ENCODE measurements around the gene ZNF394. TPM values are rescaled to one million over a fixed set of nuclear protein-coding genes. Genes with fewer than 3 reads are reported as not detected.

The ZNF394 gene
- total RNA-seq, 1 experiment from 2014 or later = 20.6 TPM

GRCh38 chr7:99449326-99449725 is 50.8 kb downstream of the ZNF394 start:
- no peak for TF ChIP-seq CTCF (IDR thresholded peaks at IDR 0.05; ENCODE audit: unreplicated experiment)
- Mint-ChIP-seq H3K4me3 (ENCODE audit: unreplicated experiment) (no peak overlapping the region), H3K4me1 (ENCODE audit: insufficient read depth, unreplicated experiment) (no peaks in the 10 kb centered on the region), H3K9me3 (ENCODE audit: unreplicated experiment) (no peaks in the 10 kb centered on the region), H3K27me3 (ENCODE audit: insufficient read depth, unreplicated experiment) (no peaks in the 10 kb centered on the region), H3K36me3 (ENCODE audit: insufficient read depth, unreplicated experiment) (peaks cover 79% of the 10 kb centered on the region), H3K27ac (ENCODE audit: low read depth, unreplicated experiment) (no peak overlapping the region)
- ChIA-PET CTCF (interaction anchor here (0.6 kb wide), 2 partner anchors 77 to 502 kb away, joined by 3 read pairs; no protein-coding TSS in a partner anchor), POLR2A (interaction anchor here (1.3 to 2.2 kb wide), 3 partner anchors 11 to 17 kb away, joined by 3 to 7 read pairs (median 4); partner anchors contain the start of genes ATP5MF, CPSF4 and PTCD1)
- intact Hi-C loops (cut with micrococcal nuclease) = no loop called here
- DNase-seq (ENCODE audit: unreplicated experiment) = no peak
- no TSS peak for BruUV-seq (replicated peaks)

GRCh38 chr7:99448855-99449254 is 51.2 kb downstream of the ZNF394 start:
- CTCF ChIA-PET = interaction anchor here (0.6 kb wide), 1 partner anchor 78 kb away, joined by 3 read pairs; no protein-coding TSS in a partner anchor
- no peak overlapping the region for H3K4me3 Mint-ChIP-seq (ENCODE audit: unreplicated experiment)

GRCh38 chr7:99447943-99448342 is 52.1 kb downstream of the ZNF394 start:
- no peak overlapping the region for H3K27ac Mint-ChIP-seq (ENCODE audit: low read depth, unreplicated experiment)
- CTCF ChIA-PET = interaction anchor here (0.7 kb wide), 1 partner anchor 293 kb away, joined by 3 read pairs; no protein-coding TSS in a partner anchor

More at GRCh38 chr7:99448855-99449254, 51.2 kb downstream of the ZNF394 start:
- no peak for TF ChIP-seq CTCF (IDR thresholded peaks at IDR 0.05; ENCODE audit: unreplicated experiment)
- H3K4me1 Mint-ChIP-seq (ENCODE audit: insufficient read depth, unreplicated experiment) = no peaks in the 10 kb centered on the region
- H3K27me3 Mint-ChIP-seq (ENCODE audit: insufficient read depth, unreplicated experiment) = no peaks in the 10 kb centered on the region
- H3K9me3 Mint-ChIP-seq (ENCODE audit: unreplicated experiment) = no peaks in the 10 kb centered on the region
- no peak overlapping the region for H3K27ac Mint-ChIP-seq (ENCODE audit: low read depth, unreplicated experiment)
- peaks cover 81% of the 10 kb centered on the region for H3K36me3 Mint-ChIP-seq (ENCODE audit: insufficient read depth, unreplicated experiment)
- BruUV-seq (replicated peaks) = no TSS peak
- POLR2A ChIA-PET = interaction anchor here (2.2 kb wide), 1 partner anchor 10 kb away, joined by 7 read pairs; the partner anchor contains the start of genes CPSF4 and PTCD1
- no peak for DNase-seq (ENCODE audit: unreplicated experiment)
- intact Hi-C loops (cut with micrococcal nuclease) = no loop called here

GRCh38 chr7:99446096-99446495 is 54.0 kb downstream of the ZNF394 start:
- no peak overlapping the region for H3K27ac Mint-ChIP-seq (ENCODE audit: low read depth, unreplicated experiment)
- no peaks in the 10 kb centered on the region for H3K27me3 Mint-ChIP-seq (ENCODE audit: insufficient read depth, unreplicated experiment)
- no peak for DNase-seq (ENCODE audit: unreplicated experiment)
- no peak for TF ChIP-seq CTCF (IDR thresholded peaks at IDR 0.05; ENCODE audit: unreplicated experiment)
- H3K4me1 Mint-ChIP-seq (ENCODE audit: insufficient read depth, unreplicated experiment) = peaks cover 5% of the 10 kb centered on the region
- CTCF ChIA-PET = no interaction called here
- no peak overlapping the region for H3K4me3 Mint-ChIP-seq (ENCODE audit: unreplicated experiment)
- POLR2A ChIA-PET = no interaction called here
- peaks cover 91% of the 10 kb centered on the region for H3K36me3 Mint-ChIP-seq (ENCODE audit: insufficient read depth, unreplicated experiment)
- intact Hi-C loops (cut with micrococcal nuclease) = no loop called here
- no TSS peak for BruUV-seq (replicated peaks)
- no peaks in the 10 kb centered on the region for H3K9me3 Mint-ChIP-seq (ENCODE audit: unreplicated experiment)

More at GRCh38 chr7:99447943-99448342, 52.1 kb downstream of the ZNF394 start:
- Mint-ChIP-seq H3K27me3 (ENCODE audit: insufficient read depth, unreplicated experiment) (no peaks in the 10 kb centered on the region), H3K9me3 (ENCODE audit: unreplicated experiment) (no peaks in the 10 kb centered on the region), H3K4me3 (ENCODE audit: unreplicated experiment) (no peak overlapping the region), H3K4me1 (ENCODE audit: insufficient read depth, unreplicated experiment) (no peaks in the 10 kb centered on the region), H3K36me3 (ENCODE audit: insufficient read depth, unreplicated experiment) (peaks cover 85% of the 10 kb centered on the region)
- DNase-seq (ENCODE audit: unreplicated experiment) = peak; percentile 34
- BruUV-seq (replicated peaks) = no TSS peak
- no peak for TF ChIP-seq CTCF (IDR thresholded peaks at IDR 0.05; ENCODE audit: unreplicated experiment)
- intact Hi-C loops (cut with micrococcal nuclease) = no loop called here
- POLR2A ChIA-PET = interaction anchor here (2.2 kb wide), 1 partner anchor 9 kb away, joined by 7 read pairs; the partner anchor contains the start of genes CPSF4 and PTCD1

Other genes with a start within 250 kb of the ZNF394 start
- gene MYH16, start 227.4 kb downstream of the ZNF394 start, total RNA-seq (2022) = 0.33 TPM in 1 of 2 replicates, not detected in the other
- 149 and 180 TPM in 2 replicates for gene ARPC1A, start 174.4 kb downstream of the ZNF394 start, total RNA-seq (2022)
- gene ARPC1B, start 125.6 kb downstream of the ZNF394 start, total RNA-seq (2022) = 174 and 192 TPM in 2 replicates
- 155 and 200 TPM in 2 replicates for gene PDAP1, start 91.7 kb downstream of the ZNF394 start, total RNA-seq (2022)
- gene BUD31, start 91.3 kb downstream of the ZNF394 start, total RNA-seq (2022) = 224 and 262 TPM in 2 replicates
- gene PTCD1, start 61.5 kb downstream of the ZNF394 start, total RNA-seq (2022) = 4.9 and 8.6 TPM in 2 replicates
- 49.5 and 62.6 TPM in 2 replicates for gene CPSF4, start 61.3 kb downstream of the ZNF394 start, total RNA-seq (2022)
- 417 and 442 TPM in 2 replicates for gene ATP5MF, start 34.1 kb downstream of the ZNF394 start, total RNA-seq (2022)
- gene ZNF789, start 27.4 kb downstream of the ZNF394 start, total RNA-seq (2022) = 15.0 and 19.9 TPM in 2 replicates
- gene ZKSCAN5, start 4.4 kb upstream of the ZNF394 start, total RNA-seq (2022) = 13.6 and 16.2 TPM in 2 replicates
- 6.1 and 7.4 TPM in 2 replicates for gene FAM200A, start 51.8 kb upstream of the ZNF394 start, total RNA-seq (2022)
- 85.2 and 89.9 TPM in 2 replicates for gene ZNF655, start 58.4 kb upstream of the ZNF394 start, total RNA-seq (2022)
- gene TMEM225B, start 98.0 kb upstream of the ZNF394 start, total RNA-seq (2022) = 0.70 and 0.96 TPM in 2 replicates
- gene ZSCAN25, start 116.7 kb upstream of the ZNF394 start, total RNA-seq (2022) = 17.6 and 20.9 TPM in 2 replicates
- 0.58 and 0.83 TPM in 2 replicates for gene CYP3A5, start 179.7 kb upstream of the ZNF394 start, total RNA-seq (2022)
- gene CYP3A7, start 234.9 kb upstream of the ZNF394 start, total RNA-seq (2022) = not detected in 2 replicates

Measured in MCF 10A (cell line).